Lower leg skin (tissue), 3 donors: ENCODE results near the gene MRPL47.

ENCODE experiments used
- POLR2A ChIP-seq, 2 donors: fragments of 450-650 bp; IDR thresholded peaks; one replicate each; pipeline ENCODE4 v1.6.1; 2016 to 2017; ENCODE audit warnings: antibody characterized with exemption in 2 of 2, mild to moderate bottlenecking in 1 of 2, moderate library complexity in 1 of 2
- TF ChIP-seq, protein P1 (sequence below), 3 donors: fragments of 450-650 bp; IDR thresholded peaks; one replicate each; pipeline ENCODE4 v1.5.1; 2016; ENCODE audit warnings: antibody characterized with exemption in 3 of 3, mild to moderate bottlenecking in 3 of 3, moderate library complexity in 2 of 3

DNA sequence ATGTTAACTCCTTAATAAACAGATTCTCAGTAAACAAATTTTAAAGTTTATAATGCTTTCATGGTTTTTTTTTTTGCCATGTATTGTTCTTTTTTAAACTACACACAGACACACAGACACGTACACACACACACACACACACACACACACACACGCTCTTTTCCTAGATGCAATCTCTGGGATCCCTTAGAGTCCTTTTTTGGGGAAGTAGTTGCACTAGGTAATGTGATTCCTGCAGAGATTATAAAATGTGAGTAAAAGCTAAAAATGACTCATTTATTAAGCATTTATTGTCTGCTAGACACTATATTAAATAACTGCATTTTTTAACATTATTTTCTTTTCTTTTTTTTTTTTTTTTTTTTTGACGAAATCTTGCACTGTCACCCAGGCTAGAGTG, 20.0 kb upstream of the MRPL47 start:
- TF ChIP-seq, protein P1, sequence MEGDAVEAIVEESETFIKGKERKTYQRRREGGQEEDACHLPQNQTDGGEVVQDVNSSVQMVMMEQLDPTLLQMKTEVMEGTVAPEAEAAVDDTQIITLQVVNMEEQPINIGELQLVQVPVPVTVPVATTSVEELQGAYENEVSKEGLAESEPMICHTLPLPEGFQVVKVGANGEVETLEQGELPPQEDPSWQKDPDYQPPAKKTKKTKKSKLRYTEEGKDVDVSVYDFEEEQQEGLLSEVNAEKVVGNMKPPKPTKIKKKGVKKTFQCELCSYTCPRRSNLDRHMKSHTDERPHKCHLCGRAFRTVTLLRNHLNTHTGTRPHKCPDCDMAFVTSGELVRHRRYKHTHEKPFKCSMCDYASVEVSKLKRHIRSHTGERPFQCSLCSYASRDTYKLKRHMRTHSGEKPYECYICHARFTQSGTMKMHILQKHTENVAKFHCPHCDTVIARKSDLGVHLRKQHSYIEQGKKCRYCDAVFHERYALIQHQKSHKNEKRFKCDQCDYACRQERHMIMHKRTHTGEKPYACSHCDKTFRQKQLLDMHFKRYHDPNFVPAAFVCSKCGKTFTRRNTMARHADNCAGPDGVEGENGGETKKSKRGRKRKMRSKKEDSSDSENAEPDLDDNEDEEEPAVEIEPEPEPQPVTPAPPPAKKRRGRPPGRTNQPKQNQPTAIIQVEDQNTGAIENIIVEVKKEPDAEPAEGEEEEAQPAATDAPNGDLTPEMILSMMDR (IDR thresholded peaks at IDR 0.05) = no peak
- TF ChIP-seq POLR2A (IDR thresholded peaks at IDR 0.05) = no peak
